OCI-LY3 (cell line): ENCODE measurements around the gene CAPN7.

ENCODE experiments used
- H2AFZ ChIP-seq: fragments of 200-600, 300-600 bp; shearing (Covaris generic); 2 replicates; pipeline ENCODE4 v1.6.0; 2014; ENCODE audit warnings: antibody characterized with exemption, low read depth, low read length
- H3K27ac ChIP-seq: fragments of 200-600, 300-600 bp; sonication (generic); 2 replicates; pipeline ENCODE4 v1.5.1; 2014; ENCODE audit warnings: mild to moderate bottlenecking, low read length, moderate library complexity, mixed read lengths
- H3K27me3 ChIP-seq: fragments of 200-600, 300-600 bp; sonication (generic); 2 replicates; pipeline ENCODE4 v1.6.1; 2014; ENCODE audit warnings: low read depth, low read length, mixed read lengths
- H3K36me3 ChIP-seq: fragments of 200-600, 300-600 bp; sonication (generic); replicated peaks from 2 replicates; pipeline ENCODE3; 2014; ENCODE audit warnings: low read depth, low read length, mixed read lengths
- H3K4me1 ChIP-seq: fragments of 300-600, 200-600 bp; sonication (generic); 2 replicates; pipeline ENCODE4 v1.6.1; 2014; ENCODE audit warnings: low read length, mixed read lengths
- H3K4me2 ChIP-seq: fragments of 200-600, 300-600 bp; sonication (generic); 2 replicates; pipeline ENCODE4 v1.6.1; 2014; ENCODE audit warnings: low read length, mixed read lengths
- H3K4me3 ChIP-seq: fragments of 300-600, 200-600 bp; sonication (generic); 2 replicates; pipeline ENCODE4 v1.5.1; 2014; ENCODE audit warnings: antibody characterized with exemption, mild to moderate bottlenecking, low read length, moderate library complexity
- H3K79me2 ChIP-seq: fragments of 300-600, 200-600 bp; shearing (Covaris generic); 2 replicates; pipeline ENCODE4 v1.6.1; 2014; ENCODE audit warnings: mild to moderate bottlenecking, low read length, mixed read lengths
- H3K9ac ChIP-seq: fragments of 300-600, 200-600 bp; shearing (Covaris generic); 2 replicates; pipeline ENCODE4 v1.6.0; 2014; ENCODE audit warnings: mild to moderate bottlenecking, low read length, moderate library complexity
- H3K9me3 ChIP-seq: fragments of 200-600, 300-600 bp; shearing (Covaris generic); 2 replicates; pipeline ENCODE4 v1.6.1; 2014; ENCODE audit warnings: low read length, mixed read lengths; ENCODE audit not compliant: insufficient read depth
- H4K20me1 ChIP-seq: fragments of 200-600, 300-600 bp; sonication (generic); 2 replicates; pipeline ENCODE4 v1.6.1; 2016; ENCODE audit warnings: low read length, mixed read lengths; ENCODE audit not compliant: insufficient read depth
- CTCF ChIP-seq: fragments of 200-600, 300-600 bp; sonication (generic); IDR thresholded peaks from 2 replicates; pipeline ENCODE4 v1.5.1; 2014; ENCODE audit warnings: antibody characterized with exemption, low read length, low read depth
- EZH2phosphoT487 ChIP-seq: fragments of 200-600 bp; shearing (Covaris generic); IDR thresholded peaks from 2 replicates; pipeline ENCODE4 v1.6.1; 2018; ENCODE audit warnings: antibody characterized with exemption, mixed run types, low read depth

Gene CAPN7

DNA sequence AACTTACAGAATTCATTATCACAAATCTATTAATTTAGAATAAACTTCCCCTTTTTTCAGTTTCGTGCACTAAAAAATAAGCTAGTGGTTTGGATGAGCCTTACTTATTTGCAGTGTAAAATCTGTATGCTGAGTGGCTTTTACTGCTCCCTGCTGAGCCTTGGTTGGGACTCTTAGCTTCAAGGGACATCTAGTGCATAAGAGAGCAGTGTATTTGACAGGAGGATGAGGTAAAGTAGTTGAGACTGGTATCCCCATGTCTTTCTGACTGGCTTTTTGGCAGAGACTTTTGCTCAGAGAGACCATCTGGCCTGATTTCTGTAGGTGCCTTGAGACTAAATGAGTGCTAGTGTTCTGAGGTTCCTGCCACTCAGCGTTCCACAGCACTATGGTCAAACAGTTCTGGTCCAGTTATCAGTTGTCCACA lies 11.8 kb downstream of the CAPN7 start:
- H3K4me1 ChIP-seq: no peaks in the 10 kb centered on the region
- H4K20me1 ChIP-seq: no peaks in the 10 kb centered on the region
- H3K79me2 ChIP-seq: no peaks in the 10 kb centered on the region
- no peak overlapping the region for H3K4me2 ChIP-seq
- no peak overlapping the region for H2AFZ ChIP-seq
- no peak overlapping the region for H3K27ac ChIP-seq
- no peaks in the 10 kb centered on the region for H3K27me3 ChIP-seq
- H3K4me3 ChIP-seq: no peak overlapping the region
- H3K9me3 ChIP-seq: no peaks in the 10 kb centered on the region
- no peak overlapping the region for H3K9ac ChIP-seq
- TF ChIP-seq CTCF (no peak), EZH2phosphoT487 (no peak)
- H3K36me3 ChIP-seq: peaks cover 62% of the 10 kb centered on the region

DNA sequence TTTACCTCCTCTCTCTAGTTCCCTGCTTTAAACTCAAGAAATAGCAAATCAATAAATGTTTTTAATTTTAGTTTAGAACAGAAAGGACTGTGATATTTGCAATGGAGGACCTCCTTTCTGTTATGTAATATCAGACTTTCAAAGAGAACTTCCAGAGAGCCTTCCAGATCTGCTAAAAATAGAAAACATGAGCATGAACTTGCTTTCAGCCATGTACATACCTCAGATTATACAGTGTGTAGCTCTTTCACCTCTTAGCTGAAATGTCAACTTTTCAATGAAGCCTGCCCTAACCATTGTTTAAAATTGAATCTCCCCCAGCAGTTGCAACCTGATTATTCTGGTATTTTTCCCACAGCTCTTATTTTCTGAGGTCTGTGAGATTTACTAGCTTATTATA lies 12.6 kb downstream of the CAPN7 start:
- H3K27ac ChIP-seq: no peak overlapping the region
- H4K20me1 ChIP-seq: no peaks in the 10 kb centered on the region
- no peaks in the 10 kb centered on the region for H3K27me3 ChIP-seq
- no peaks in the 10 kb centered on the region for H3K79me2 ChIP-seq
- no peaks in the 10 kb centered on the region for H3K4me1 ChIP-seq
- H2AFZ ChIP-seq: no peak overlapping the region
- peaks cover 62% of the 10 kb centered on the region for H3K36me3 ChIP-seq
- TF ChIP-seq EZH2phosphoT487 (no peak), CTCF (no peak)
- H3K9me3 ChIP-seq: no peaks in the 10 kb centered on the region
- no peak overlapping the region for H3K4me3 ChIP-seq
- no peak overlapping the region for H3K9ac ChIP-seq
- H3K4me2 ChIP-seq: no peak overlapping the region

- Histone ChIP-seq H3K79me2 (no peaks in the 10 kb centered on the region), H3K36me3 (peaks cover 61% of the 10 kb centered on the region), H4K20me1 (no peaks in the 10 kb centered on the region), H3K27ac (no peak overlapping the region), H2AFZ (no peak overlapping the region), H3K27me3 (no peaks in the 10 kb centered on the region), H3K4me3 (no peak overlapping the region), H3K4me1 (no peaks in the 10 kb centered on the region), H3K9me3 (no peaks in the 10 kb centered on the region), H3K4me2 (no peak overlapping the region), H3K9ac (no peak overlapping the region)
- TF ChIP-seq CTCF (no peak), EZH2phosphoT487 (no peak)
These were observed 14.0 kb downstream of the CAPN7 start for GRCh38 chr3:15220056-15220455.

GRCh38 chr3:15220661-15221060 lies 14.6 kb downstream of the CAPN7 start:
- Histone ChIP-seq H3K27me3 (no peaks in the 10 kb centered on the region), H2AFZ (no peak overlapping the region), H3K36me3 (peaks cover 61% of the 10 kb centered on the region), H3K9ac (no peak overlapping the region), H3K4me1 (no peaks in the 10 kb centered on the region), H3K4me2 (no peak overlapping the region), H3K9me3 (no peaks in the 10 kb centered on the region), H3K27ac (no peak overlapping the region), H3K4me3 (no peak overlapping the region), H4K20me1 (no peaks in the 10 kb centered on the region), H3K79me2 (no peaks in the 10 kb centered on the region)
- no peak for TF ChIP-seq CTCF
- TF ChIP-seq EZH2phosphoT487: no peak
